GM21447 (cell line): ENCODE results near the gene CA7.

ENCODE experiments used
- ATAC-seq: cut with Tn5 transposase; IDR thresholded peaks from one replicate; pipeline ENCODE4 v1.9.1; 2021; ENCODE audit not compliant: unreplicated experiment

The CA7 gene

DNA sequence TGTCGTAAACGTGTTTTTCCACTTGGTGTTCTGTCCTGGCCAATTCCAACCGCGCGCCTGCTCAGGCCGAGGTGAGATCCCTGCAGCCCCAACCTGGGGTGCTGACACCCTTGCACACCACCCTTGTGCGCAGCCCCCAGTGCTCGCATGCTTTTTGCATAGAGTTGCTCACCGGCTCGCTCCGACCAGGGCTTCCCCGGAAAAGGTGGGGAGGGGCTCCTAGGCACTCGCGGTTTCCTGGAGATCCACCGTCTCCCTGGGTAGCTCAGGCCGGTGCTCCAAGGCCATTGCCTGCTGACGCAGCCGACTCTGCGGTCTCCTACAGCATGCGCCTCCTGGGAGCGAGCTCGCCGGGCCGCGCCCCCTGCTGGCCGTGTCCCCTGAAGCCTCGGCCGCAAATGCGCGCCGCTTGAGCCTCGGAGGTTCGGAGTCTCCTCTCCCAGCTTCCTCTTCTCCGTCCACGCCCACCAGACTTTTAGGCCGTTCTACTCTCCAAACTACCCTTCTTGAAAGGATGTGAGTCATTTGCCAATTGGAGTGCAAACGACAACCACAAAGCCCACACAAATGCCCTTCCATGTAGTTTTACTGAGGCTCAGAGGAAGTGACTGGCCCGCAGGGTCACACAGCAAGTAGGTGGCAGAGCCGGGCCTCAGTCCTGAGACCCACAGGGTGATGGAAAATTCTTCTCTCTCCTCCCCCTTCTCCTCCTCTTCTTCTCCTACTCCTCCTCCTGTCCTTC, 28.9 kb downstream of the CA7 start:
- ATAC-seq: peak; percentile 77

GRCh38 chr16:66873685-66874055, 29.5 kb downstream of the CA7 start:
- ATAC-seq: no peak

DNA sequence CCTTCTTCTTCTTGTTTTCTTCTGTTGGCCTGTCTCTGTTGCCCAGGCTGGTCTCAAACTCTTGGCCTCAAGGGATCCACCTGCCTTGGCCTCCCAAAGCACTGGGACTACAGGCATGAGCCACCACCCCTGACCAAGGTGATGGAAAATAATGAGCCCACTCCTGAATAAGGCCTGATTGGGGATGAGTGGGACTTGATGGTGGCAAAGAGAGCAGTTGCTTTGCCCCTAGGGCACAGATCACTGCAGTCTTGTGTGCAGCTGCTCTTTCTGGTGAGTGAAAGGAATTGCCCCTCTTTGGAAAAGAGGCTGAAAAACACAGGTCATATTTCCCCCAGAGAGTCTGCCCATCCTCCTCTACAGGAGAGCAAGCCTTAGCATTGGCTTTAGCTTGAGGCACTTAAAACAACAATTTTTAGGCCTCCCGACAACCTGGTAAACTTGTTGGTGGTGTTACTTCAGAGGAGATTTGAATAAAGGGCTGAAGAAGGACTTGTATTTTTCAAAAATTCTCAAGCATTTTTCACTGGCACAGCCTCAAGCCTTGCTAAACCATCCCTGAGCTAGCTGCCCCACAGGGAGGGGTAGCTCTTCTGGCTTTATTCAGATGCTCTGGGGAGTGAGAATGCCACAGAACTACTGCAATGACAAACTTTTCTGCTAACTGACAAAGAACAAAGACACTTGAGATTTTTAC, 30.0 kb downstream of the CA7 start:
- ATAC-seq: no peak

DNA sequence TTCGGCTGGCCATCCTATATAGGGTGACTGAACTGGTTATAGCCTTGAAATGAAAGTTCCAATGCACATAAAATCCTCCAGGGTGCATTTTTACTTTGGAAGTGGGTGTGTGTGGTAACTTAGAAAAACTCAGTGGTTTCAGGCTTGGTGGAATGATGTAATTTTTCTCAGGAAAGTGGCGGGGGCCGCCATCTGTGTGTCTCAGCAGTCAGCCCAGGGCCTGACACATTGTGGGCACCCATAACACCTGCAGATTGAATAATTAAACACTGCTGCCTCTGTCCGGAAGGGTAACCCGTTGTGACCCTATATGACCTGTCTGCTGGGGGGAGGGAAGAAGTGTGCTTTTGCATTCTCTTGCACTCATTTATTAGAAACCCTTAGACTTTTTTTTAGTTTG, 33.9 kb downstream of the CA7 start:
- no peak for ATAC-seq

- peak; percentile 90 for ATAC-seq
Measured at GRCh38 chr16:66880288-66881013, 36.2 kb downstream of the CA7 start, which contains the start of gene PDP2. PDP2 (plus strand) TSS chr16:66880515; CDS start chr16:66884285, 3,770 bp downstream.

DNA sequence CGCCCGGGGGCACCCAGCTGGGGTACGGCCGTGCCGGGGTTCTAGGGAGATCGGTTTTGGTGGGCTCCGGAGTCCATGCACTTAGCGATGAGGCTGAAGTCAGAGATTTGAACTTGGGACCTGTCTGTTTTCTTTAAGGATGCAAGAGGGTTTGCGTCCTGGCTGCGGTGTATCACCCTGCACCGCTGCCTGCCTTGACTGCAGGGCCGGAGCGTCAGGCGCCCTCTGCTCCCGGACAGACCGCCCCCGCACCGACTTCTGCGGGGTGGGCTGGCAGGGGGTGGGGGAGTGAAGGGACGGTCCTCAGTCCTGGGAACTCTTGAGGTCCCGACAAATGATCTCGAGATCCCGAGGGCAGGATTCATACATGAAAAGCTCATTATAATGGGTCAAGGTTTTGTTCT, 36.8 kb downstream of the CA7 start:
- ATAC-seq: peak; percentile 14

- ATAC-seq: no peak
Measured at GRCh38 chr16:66881560-66881959, 37.3 kb downstream of the CA7 start.

GRCh38 chr16:66881964-66882508, 37.8 kb downstream of the CA7 start:
- no peak for ATAC-seq

DNA sequence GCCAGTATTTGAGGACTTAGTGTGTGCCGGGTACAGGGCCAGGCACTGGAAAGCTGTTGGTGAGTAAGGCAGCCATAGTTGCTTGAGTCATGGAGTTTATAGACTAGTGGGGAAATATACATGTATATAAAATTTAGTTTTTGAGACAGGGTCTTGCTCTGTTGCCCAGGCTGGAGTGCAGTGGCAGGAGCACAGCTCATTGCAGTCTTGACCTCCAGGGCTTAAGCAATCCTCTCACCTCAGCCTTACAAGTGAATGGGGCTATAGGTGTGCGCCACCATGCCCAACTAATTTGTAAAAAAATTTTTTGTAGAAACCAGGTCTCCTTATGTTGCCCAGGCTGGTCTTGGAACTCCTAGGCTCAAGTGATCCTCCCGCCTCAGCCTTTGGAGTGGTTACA, 38.5 kb downstream of the CA7 start:
- no peak for ATAC-seq

DNA sequence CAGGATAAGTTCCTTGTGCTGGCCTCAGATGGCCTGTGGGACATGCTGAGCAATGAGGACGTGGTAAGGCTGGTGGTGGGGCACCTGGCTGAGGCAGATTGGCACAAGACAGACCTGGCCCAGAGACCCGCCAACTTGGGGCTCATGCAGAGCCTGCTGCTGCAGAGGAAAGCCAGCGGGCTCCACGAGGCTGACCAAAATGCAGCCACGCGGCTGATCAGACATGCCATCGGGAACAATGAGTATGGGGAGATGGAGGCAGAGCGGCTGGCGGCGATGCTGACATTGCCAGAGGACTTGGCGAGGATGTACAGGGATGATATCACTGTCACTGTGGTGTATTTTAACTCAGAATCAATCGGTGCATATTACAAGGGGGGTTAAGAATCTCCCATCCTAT, 41.3 kb downstream of the CA7 start:
- no peak for ATAC-seq

GRCh38 chr16:66886321-66886720, 42.1 kb downstream of the CA7 start:
- no peak for ATAC-seq

GRCh38 chr16:66886914-66887313, 42.7 kb downstream of the CA7 start:
- no peak for ATAC-seq

DNA sequence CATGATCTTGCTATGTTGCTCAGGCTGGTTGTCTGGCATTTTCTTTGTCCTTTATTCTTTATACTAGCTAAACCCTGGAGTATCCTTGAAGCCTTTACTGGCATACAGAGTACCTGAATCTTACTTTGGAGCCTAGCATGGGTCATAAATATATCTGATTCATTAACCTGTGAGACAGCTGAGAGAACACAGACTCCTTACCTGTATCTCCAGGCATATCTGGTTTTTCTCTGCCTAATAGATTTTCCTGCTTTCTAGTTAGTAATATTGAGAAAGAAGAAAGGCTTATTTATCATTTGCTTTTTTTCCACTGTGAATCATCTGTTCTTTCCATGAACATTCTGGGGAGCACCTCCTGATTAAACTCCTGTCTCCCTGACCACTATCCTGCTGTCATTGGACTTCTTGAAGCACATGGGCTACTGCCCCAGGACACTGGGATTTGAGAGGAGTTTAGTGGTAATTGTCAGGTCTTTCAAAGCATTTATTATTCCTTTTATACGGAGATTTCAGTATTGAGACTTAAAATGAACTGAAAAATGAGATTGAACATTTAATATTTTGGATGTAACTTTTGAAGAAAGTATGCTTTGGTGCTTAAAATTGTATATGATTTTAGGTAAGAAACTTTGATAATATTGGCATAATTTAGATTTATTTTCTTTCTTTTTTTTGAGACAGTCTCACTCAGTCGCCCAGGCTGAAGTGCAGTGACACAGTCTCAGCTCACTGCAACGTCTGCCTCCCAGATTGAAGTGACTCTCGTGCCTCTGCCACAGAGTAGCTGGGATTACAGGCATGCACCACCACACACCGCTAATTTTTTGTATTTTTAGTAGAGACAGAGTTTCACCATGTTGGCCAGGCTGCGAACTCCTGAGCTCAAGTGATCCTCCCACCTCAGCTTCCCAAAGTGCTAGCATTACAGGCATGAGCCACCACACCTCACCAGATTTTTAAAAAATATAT, 44.7 kb downstream of the CA7 start:
- no peak for ATAC-seq

DNA sequence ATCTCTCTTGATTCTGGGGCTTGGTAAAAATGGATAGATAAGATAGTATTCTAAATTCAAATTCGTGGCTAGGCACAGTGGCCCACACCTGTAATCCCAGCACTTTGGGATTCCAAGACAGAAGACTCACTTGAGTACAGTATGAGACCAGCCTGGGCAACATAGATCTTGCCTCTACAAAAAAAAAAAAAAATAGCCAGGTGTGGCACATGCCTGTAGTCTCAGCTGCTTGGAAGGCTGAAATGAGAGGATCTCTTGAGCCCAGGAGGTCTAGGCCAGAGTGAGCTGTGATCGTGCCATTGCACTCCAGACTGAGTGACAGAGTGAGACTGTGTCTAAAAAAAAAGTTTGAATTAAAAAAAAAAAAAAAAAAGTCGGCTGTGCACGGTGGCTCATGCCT, 45.4 kb downstream of the CA7 start:
- no peak for ATAC-seq

- ATAC-seq: no peak
Measured at GRCh38 chr16:66890799-66891198, 46.6 kb downstream of the CA7 start.

DNA sequence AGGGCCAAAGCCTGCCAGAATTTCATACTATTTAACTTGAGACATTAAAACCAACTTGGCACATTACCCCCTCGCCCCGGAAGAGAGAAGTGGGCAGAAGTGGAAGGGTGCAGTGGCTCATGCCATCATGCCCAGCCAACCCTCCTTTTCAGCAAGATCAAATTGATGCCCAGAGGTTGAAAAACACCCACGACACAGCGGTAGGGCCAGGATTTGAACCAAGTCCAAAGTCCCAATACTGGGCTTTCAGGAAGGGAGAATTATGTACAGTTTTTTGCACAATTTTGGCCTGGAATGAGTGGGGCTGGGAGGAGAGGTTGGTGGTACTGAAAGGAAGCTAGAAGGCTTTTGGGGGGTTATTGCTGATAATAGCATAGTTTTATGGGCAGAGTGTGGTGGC, 47.1 kb downstream of the CA7 start:
- no peak for ATAC-seq

GRCh38 chr16:66891797-66892196, 47.6 kb downstream of the CA7 start:
- no peak for ATAC-seq

DNA sequence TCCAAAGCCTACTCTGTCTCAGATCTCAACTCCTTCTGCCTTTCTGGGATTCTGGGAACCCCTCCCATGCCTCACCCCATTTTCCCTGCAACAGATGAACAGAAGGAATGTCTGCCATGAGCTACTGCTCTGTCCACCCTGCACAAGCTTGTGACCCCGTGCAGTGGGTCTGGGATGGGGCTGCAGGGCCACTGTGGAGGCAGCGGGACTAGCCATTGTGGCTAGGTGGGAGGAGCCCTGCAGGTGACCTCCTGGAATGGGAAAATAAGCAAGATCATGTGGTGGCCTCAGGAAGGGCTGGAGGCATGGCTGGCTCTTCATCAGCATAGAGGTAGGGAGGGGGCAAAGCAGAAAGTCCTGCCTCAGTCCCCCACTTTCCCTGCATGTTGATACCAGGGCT, 49.8 kb downstream of the CA7 start:
- no peak for ATAC-seq

- ATAC-seq: no peak
Measured at GRCh38 chr16:66894948-66895688, 50.9 kb downstream of the CA7 start.

- ATAC-seq: no peak
Measured at GRCh38 chr16:66895689-66895979, 51.4 kb downstream of the CA7 start.
